HPDE6-E6E7 (cell line): ENCODE data around the gene ZBTB37.
"Not testable (repeated sequence)": the region's sequence is repeated elsewhere in the genome, so short reads cannot be mapped to it uniquely, and the experiment has no call there.

Experiments
- DNase-seq: peaks from one replicate; pipeline ENCODE4 v3.0.0; 2011; ENCODE audit warnings: missing footprints; ENCODE audit errors: extremely low spot score

ZBTB37 gene, protein sequence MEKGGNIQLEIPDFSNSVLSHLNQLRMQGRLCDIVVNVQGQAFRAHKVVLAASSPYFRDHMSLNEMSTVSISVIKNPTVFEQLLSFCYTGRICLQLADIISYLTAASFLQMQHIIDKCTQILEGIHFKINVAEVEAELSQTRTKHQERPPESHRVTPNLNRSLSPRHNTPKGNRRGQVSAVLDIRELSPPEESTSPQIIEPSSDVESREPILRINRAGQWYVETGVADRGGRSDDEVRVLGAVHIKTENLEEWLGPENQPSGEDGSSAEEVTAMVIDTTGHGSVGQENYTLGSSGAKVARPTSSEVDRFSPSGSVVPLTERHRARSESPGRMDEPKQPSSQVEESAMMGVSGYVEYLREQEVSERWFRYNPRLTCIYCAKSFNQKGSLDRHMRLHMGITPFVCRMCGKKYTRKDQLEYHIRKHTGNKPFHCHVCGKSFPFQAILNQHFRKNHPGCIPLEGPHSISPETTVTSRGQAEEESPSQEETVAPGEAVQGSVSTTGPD

DNA sequence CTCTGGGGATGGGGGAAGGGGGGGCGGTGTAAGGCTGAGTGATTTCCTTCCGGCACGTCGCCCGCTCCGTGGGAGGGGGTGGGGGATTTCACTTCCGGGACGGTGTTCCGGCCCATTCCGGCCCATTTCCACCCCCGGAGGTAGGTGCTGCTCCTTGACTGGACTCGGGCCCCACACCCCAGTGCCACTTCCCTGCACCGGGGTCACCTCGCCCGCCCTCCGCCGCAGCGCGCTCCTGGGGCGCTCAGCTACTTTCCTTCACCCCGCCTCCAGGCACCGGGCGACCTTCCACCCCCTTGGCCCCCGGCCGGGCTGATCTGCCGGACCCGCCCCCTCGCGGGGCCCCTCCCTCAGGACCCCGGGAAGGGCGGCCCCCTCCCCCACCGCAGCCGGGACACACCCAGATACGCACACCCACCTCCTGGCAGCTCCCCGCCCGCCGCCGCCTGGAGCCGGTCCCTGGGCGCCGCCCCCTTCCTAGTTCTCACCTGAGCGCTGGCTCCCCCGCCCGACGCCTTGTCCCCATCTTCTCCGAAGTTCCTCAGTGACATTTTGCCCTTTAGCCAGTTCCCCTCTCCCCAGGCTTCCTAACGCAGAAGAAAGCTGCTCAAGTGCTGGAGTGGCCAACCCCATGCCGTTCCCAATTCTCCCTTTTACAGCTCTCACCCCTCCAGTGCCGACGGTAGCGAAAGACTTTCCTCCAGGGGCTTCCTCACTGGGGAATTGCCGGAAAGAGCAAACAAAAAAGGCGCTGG, at the start of gene ZBTB37:
Gene ZBTB37 (plus strand): TSS at position 115 of the 755 bp plus-strand sequence. CDS start 1,846 bp downstream, outside the sequence.
- peak; percentile 92 for DNase-seq

DNA sequence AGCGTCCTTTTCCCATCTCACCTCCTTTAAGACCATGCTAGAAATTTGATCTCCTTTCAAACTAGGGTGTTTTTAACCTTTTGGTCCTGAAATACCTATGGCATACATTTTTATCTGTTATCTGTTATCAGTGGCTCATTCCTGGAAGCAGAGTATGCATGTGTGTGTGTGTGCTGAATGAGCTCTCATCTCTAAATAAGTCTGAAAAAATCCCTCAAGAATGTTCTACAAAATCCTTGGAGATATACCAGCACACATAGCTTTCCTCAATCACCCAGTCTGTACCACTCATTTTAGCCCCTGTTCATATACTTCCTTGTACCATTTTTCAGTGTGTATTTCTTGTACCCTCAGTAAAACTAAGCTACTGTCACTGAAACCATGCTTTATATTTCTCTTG, 49.7 kb upstream of the ZBTB37 start:
- no peak for DNase-seq

DNA sequence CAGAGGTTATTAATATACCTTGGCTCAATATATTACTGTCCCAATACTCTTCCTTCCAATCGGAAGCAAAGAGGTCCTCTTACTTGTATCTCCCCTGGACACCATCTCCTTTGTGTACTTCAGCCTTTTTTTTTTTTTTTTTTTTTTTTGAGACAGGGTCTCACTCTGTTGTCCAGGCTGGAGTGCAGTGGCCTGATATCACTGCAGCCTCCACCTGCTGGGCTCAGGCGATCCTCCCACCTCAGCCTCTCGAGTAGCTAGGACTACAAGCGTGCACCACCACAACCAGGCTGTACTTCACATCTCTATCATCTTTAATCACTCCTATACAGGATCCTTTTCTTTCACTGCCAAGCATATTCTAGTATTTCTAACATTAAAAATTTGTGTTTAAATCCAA, 46.5 kb upstream of the ZBTB37 start:
- DNase-seq: no peak

DNA sequence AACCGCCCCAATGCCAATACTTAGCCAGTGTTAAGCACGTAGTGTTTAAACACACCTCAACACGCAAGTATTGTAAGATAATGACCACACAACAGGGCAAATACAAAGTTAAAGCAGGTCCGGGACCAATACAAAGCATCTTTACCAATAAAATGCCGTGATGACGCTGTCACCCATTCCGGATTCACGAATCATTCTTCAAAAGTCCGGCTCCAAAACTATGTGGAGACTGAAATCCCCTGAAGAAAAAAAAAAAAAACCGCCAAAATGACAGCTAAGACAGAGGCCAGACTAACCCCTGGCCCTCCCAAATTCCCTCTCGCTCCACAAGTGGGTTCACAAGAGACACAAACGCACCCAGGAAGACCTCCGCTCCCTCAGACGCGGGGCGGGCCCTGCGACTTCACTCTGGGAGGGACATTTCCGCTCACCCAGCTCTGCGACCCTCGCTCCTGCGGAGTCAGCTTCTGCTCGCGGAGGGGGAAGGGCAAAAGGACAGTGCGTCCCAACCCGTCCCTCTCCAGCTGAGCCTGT, 44.3 kb upstream of the ZBTB37 start:
- DNase-seq: no peak

DNA sequence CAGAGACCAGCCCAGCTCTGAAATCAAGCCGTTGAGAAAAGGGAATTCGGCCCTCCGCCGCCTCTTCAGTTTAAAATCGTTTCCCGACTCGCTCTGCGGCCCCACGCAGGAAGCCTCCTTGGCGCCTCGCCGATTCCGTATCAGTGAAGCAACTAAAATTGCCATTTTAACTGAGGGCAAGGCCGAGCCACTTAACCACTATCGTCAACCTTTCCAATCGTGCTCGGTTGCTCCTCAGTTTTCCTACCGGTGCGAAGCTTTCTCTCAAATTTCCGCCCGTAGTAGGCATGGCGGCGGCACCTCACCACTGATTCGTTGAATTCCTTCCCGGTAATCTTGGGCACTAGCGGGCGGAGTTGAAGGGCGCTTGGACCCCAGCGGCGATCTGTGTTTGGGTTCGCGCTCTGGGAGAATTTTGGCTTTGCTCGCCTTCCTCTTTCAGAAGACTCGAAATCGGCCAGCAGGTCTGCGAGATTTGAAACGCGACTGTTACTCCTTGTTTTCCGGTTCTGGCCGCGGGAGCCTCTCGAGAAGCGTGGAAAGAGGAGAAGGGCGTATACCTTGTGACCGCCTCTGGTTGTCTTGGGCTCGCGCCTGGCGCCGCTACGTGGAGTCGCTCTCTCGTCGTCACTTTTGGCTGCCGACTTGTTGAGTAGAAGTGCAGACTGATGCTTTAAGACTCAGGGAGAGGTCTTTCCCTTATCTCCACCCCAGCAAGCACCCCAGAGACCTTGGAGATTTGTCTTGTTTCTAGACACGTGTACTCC, 43.7 kb upstream of the ZBTB37 start, which contains the start of the genes CENPL and DARS2:
Gene CENPL (minus strand): TSS at position 569 of the 767 bp plus-strand sequence. CDS start 13,584 bp downstream, outside the sequence.
Gene DARS2 (plus strand): TSS at position 359 of the 767 bp plus-strand sequence. CDS start 557 bp downstream, outside the sequence.
- DNase-seq: peak; percentile 85

DNA sequence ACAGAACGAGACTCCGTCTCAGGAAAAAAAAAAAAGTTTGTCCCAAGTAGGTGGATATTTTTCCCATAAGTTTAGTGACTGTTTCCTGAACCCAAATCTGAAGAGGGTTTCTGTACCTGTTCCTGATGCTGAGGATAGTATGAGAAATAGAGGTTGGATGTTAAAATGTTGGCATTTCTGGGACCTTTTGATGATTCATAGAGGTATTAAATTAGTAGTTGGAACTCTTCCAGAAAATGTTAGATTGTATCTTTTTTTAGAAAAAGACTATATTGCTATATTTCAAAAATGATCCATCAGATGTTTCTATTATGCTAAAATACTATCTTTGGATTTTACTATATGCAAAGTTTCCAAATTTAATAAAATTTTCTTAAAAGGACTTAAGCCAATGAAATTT, 40.6 kb upstream of the ZBTB37 start:
- DNase-seq: no peak

DNA sequence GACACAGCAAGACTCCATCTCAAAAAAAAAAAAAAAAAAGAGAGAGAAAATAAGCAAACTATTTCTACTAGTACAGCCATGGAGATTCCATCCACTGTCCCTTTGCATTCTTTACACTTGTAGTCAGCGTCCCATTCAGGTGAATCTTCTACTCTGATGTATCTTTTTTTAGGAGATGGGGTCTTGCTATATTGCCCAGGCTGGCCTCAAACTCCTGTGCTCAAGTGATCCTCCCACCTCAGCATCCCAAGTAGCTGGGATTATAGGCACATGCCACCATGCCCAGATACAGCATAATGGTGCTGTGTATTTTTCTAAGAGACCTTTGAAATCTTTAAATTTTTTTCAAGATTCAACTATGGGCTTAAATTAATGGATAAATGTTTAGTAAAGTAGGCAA, 35.4 kb upstream of the ZBTB37 start:
- DNase-seq: no peak

DNA sequence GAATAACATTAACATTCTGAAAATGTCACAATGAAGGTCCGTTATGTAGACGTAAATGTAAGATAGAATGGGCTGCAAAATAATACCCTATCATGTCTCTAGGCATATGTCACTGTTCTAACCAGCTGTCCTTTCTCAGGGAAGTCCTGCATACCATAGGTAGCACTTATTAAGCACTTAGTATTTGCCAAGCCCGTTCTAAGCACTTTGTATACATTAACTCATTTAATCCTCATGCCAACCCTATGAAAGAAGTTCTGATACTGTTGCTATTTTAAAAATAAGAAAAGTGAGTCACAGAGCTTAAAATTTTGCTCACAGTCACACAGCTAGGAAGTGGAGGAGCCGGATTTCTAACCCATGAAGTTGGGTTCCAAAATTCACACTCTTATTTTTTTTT, 16.1 kb upstream of the ZBTB37 start:
- no peak for DNase-seq

DNA sequence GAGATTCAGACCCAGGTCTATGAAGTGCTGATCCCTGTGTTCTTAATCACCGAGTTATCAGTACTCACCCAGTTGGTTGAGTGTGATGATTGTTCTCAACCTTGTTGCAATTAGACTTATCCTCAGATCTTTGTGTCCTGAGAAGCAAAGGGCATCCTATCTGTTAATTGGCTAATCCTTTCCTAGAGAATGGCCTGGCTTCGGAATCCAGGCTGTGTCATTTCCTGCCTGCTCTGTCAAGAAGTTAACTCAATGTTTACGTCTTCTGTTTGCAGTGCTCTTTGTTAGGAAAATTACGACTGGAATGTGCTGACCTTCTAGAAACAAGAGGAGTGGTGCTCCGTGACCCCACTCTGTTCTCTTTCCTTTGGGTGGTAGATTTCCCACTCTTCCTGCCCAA, 15.1 kb upstream of the ZBTB37 start:
- DNase-seq: no peak

DNA sequence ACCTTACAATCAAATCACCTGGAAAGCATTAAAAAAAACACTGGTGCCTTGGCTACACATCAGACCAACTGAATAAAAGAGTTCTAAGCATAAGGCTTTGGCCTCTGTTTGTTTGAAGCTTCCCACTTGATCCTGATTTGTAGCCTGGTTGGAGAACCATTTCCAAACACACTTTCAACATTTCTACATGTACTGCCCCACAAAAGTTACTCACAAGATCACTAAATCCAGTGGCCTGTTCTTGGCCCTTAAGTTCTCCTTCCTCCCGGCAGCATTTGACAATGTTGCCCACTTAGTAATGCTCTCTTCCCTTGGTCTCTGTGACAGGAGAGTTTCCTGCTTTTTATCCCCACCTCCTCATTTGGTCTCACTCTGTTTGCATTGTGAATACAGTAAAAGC, 12.2 kb upstream of the ZBTB37 start:
- DNase-seq: no peak

DNA sequence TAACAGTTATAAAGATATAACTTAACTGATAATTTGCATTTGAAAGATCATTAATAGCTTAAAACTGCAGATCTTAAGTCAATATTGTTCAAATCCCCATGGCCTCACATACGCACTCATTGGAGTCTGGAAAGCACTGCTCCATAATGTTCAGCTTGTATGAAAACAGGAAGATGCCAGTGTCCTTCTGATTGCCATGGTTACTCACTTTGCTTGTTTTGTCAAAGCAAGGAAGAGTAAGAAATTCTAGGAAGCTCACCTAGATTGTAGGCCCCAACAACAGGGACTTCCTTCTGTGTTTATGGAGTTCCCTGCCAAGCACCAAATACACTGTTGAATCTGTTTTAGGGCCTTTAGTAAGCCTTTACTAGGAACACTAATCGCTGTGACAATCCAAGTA, 11.3 kb upstream of the ZBTB37 start:
- DNase-seq: no peak

DNA sequence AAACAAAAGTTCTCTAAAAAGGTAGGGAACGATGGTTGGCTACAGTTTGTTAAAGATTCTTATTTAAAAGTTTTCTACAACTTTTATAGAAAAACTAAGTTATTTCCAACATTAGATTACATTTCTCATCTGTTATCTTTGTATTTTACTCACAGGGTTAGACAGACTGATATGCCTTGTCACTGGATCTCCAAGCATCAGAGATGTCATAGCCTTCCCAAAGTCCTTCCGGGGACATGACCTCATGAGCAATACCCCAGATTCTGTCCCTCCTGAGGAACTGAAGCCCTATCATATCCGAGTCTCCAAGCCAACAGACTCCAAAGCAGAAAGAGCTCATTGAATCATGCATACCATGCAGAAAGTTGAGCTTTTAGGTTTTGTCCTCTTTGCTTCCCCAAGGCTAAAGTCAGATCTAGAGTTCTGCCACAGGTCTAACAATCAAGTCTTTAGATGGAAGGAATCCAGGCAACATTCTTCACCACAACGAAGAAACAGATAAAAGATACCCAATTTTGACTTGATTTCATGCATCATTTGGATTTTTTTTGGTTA, 10.7 kb upstream of the ZBTB37 start:
- no peak for DNase-seq

DNA sequence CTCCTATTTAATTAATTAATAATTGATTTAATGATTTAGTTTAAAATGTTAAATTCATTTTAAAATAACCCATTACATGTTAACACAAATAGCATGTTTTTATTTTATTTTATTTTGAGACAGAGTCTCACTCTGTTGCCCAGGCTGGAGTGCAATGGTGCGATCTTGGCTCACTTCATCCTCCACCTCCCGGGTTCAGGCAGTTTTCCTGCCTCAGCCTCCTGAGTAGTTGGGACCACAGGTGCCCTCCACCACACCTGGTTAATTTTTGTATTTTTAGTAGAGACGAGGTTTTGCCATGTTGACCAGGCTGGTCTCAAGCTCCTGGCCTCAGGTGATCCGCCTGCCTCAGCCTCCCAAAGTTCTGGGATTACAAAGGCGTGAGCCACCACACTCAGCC, 8.6 kb upstream of the ZBTB37 start:
- not testable (repeated sequence) for DNase-seq

DNA sequence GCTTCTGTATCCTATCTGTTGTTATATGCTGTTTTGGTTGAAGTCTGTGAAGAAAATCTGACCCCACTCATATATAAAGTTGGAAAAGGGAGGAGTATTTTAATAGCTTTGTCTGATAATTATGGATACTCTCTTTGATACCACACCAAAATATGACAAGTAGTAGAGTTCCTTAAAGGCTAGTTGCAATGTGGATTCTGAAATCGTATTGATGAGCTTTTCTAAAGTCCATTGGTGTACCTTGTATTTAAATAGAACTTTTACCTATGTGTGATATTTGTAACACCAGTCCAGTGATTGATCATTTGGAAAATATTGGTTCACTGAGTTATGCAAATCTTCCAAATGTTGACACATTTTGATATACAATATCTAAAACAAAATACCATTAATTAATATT, 8.1 kb upstream of the ZBTB37 start:
- no peak for DNase-seq

DNA sequence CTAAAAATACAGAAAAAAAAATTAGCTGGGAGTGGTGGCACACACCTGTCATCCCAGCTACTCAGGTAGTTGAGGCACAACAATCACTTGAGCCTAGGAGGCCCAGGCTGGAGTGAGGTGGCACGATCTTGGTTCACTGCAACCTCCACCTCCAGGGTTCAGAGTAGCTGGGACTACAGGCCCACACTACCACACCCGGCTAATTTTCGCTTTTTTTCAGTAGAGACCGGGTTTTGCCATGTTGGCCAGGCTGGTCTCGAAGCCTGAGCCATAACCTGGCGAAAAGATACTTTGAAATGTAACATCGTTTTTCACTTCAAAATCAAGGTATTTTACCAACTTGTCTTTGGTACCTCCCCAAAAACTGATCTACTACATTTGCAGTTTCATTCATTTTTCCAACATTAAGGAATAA, 6.4 kb upstream of the ZBTB37 start:
- DNase-seq: no peak

DNA sequence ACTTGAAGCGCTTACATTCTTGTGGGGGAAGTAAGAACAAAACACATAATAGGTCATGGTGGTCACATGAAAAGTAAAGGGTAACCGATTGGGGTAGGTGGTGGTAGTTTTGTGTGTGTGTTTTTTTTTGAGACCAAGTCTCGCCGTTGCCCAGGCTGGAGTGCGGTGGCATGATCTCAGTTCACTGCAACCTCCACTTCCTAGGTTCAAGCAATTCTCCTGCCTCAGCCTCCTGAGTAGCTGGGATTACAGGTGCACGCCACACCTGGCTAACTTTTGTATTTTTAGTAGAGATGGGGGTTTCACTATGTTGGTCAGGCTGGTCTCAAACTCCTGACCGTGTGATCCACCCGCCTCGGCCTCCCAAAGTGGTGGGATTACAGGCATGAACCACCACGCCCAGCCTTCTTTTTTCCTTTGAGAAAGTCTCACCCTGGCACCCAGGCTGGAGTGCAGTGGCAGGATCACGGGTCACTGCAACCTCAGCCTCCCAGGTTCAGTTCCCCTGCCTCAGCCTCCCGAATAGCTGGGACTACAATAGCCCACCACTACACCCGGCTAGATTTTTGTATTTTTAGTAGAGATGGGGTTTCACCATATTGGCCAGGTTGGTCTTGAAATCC, 5.9 kb upstream of the ZBTB37 start:
- not testable (repeated sequence) for DNase-seq

DNA sequence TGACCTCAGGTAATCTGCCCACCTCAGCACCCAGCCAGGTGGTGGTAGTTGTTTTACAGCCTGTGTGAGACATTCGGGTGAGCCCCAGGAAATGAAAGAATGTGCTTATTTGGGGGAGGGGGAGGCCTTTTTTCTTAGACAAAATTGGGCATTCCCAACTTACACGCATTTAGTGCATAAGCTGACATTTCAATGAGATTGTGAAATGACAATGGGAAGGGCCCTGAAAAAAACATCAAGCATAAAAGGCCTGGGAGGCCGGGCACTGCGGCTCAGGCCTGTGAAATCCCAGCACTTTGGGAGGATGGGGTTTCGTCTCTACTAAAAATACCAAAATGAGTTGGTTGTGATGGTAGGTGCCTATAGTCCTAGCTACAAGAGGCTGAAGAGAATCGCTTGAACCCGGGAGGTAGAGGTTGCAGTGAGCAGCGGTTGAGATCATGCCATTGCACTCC, 5.4 kb upstream of the ZBTB37 start:
- DNase-seq: no peak

DNA sequence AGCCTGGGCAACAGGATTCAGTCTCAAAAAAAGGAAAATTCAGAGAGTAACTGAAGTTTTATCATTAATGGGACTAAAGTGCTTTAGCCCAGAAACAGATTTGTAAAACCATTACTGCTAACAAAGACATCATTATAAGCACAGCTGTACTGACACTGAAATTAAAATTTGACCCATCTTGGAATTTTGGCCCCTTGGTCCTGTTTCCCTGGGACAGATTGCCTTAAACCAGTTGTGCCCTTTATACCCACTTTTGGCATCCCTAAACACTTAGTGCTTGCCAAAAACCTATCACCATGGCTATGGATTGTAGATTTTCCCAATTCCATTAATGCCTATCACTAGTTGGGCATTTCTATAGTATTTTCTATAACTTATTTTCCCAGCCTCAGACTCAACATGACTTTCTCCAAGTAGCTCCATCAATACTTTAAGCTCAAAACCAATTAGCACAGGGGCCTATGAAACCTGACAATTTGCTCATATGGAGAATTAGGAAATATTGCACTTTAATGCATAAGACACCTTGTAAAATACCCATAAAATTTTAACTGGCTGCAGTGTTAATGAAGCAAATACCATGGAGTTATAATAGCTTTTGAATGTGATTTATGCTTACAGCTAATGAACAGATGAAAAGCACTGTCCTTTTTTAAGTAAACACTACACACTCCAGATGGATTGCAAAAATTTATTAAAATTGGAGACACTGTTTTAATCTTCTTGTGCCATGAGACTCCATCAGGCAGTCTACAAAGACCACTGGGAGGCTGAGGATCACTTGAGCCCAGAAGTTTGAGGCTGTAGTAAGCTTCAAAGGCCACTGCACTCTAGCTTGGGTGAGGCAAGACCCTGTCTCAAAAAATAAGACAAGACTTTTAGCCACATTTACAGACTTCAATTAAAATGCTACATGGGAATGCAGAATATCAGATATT, 4.7 kb upstream of the ZBTB37 start:
- DNase-seq: no peak

DNA sequence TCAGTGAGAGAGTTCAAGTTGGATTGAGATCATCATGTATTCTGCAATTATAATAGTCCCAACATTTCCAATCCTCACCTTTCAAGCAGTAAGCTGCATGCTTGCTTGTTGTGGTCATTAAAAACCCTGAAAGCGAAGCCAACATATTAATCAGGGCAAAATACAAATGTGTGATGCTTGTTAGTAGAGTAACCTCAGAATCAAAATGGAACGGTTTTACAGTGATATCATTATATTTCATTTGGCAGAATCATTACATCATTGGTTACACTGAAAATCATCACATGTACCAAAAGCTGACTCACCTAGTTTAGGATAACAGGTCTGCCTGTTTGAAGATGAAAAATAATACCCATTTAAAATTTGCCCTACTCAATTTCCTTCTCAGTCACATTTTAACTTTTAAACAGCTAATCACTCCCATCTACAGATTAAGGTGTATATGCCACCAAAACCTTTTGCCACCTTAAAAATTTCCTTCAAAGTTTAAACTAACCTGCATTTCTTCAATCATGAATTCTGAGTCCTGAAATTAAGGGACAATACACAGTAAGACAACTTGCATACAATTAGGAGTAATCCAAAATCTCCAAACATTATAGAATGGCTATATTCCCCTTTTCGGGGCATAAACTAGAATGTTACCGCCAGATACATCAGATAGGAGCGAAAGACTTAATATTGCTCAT, 3.9 kb upstream of the ZBTB37 start:
- no peak for DNase-seq
